GM19193 (cell line): ENCODE data around the gene RBFOX2.

ENCODE experiments used
- POLR2A ChIP-seq: IDR thresholded peaks from 4 replicates; pipeline ENCODE4 v1.6.1; 2011; ENCODE audit not compliant: insufficient read depth, insufficient read length; ENCODE audit errors: extremely low read depth

RBFOX2 gene

GRCh38 chr22:35799150-35799549, 229.5 kb downstream of the RBFOX2 start:
- no peak for TF ChIP-seq POLR2A

DNA sequence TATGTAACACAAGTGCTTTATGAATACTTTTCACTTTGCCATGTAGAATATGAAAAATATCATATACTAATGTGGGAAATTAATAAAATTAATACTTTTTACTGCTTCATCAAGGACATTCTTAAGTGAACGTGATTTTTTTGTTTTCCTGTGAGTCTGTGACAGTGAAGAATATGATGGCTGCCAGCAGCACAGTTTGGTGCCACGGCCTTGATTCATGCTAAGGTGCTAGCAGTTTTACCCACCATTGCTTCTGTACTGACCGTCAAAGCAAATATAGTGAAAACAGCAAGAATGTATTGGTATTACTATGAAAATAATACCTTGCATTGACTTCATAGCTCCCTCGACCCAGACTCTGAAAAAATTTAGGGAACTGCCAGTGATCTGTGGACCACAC, 231.2 kb downstream of the RBFOX2 start:
- no peak for TF ChIP-seq POLR2A

- no peak for TF ChIP-seq POLR2A
Observed at GRCh38 chr22:35795476-35795875, 233.1 kb downstream of the RBFOX2 start.

DNA sequence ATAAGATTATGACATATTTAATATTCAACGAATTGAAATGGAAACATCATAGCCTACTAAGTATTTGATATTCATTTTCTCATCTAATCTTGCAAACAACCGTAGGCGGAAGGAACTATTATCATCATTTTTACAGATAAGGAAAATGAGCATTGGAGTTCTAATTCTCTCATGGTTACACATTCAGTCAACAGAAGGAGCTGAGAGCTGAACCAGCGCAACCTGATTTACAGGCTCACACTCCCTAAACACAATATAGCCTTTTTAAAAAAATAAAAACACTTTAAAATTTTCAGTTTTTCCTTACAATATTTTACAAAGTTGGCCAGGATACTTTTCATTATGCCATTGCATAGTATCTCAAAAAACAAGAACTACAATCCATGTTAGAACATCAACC, 236.1 kb downstream of the RBFOX2 start:
- TF ChIP-seq POLR2A: no peak

- TF ChIP-seq POLR2A: no peak
Observed at GRCh38 chr22:35785181-35785923, 243.3 kb downstream of the RBFOX2 start.

- no peak for TF ChIP-seq POLR2A
Observed at GRCh38 chr22:35784633-35785032, 244.0 kb downstream of the RBFOX2 start.

- TF ChIP-seq POLR2A: no peak
Observed at GRCh38 chr22:35783943-35784614, 244.5 kb downstream of the RBFOX2 start.

DNA sequence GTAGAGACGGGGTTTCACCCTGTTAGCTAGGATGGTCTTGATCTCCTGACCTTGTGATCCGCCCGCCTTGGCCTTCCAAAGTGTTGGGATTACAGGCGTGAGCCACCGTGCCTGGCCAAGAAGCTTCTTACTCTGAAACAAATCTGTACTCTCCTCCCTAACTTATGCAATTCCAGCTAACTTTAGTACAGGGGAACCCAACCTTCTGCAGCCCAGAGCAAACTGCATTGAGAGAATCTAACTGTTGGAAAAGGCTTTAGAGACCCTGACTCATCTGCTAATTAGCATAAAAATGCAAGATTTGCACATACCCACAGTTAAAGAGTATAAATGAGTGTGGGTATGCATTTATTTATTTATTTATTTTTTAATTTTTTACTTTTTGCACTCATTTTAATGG, 246.1 kb downstream of the RBFOX2 start:
- no peak for TF ChIP-seq POLR2A

DNA sequence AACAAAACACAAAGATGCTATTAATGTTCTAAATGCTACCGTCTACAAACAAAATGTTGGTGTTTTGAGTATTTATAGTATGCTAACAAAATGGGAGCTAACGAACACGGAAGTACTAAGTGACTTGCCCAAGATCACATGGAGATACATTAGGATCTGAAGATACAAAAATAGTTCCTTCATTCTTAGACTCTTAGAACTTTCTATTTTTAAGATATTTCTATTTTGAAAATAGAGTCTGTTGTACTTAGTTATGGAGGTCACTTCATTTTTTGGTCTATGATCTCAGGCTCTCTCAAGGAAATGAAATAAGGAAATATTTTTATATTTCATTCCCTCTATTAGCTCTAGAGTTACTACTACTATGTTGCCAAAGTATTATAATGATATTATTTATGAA, 246.7 kb downstream of the RBFOX2 start:
- TF ChIP-seq POLR2A: no peak

- TF ChIP-seq POLR2A: no peak
Observed at GRCh38 chr22:35777335-35777975, 251.2 kb downstream of the RBFOX2 start.

DNA sequence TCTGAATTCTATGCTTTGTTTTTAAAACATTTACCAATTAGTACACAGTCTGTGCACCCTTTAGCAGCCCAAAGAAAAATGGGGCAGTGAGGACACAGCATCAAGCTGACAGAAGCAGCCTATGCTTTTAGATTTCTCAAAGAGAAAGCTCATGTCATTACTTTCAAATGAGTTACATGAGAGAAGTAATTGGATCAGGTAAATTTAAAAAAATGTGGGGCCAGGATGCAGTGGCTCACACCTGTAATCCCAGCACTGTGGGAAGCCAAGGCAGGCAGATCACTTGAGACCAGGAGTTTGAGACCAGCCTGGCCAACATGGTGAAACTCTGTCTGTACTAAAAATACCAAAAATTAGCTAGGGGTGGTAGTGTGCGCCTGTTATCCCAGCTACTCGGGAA, 253.3 kb downstream of the RBFOX2 start:
- no peak for TF ChIP-seq POLR2A

DNA sequence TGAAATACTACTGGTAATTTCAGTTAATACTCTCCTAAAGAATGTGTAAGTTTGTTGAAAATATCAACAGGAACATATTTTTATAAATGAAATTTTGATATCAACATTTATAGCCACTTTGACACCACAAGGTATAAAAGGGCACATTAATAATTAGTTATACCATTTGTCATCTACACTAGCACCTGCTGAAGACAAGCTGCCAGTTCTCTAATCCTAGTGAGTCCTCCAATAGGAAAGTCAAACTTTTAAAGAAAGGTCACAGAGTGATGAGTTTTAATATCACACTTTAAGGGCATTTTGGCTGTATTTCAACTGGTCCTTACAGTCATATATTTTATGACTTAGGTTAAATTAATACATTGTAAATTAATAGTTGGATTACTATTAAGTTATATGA, 258.6 kb downstream of the RBFOX2 start:
- TF ChIP-seq POLR2A: no peak

GRCh38 chr22:35766654-35767580, 261.7 kb downstream of the RBFOX2 start:
- TF ChIP-seq POLR2A: no peak

DNA sequence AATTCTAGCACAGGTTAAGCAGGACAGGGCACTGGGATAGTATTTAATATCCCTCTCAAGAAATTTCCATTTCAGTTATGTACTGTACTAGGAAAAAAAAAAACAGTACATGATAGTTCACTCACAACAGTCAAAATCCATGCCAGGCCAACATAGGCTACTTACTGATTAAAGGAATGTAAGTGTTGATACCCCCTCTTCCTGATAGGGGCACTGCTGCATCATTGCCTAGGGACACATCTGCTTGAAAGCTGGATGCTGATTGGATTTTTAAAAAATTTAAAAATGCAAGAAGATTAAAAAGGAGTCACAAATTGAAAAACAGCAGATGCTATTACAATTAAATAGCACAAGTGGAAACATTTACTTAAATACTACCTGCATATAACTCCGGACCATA, 267.6 kb downstream of the RBFOX2 start:
- no peak for TF ChIP-seq POLR2A

DNA sequence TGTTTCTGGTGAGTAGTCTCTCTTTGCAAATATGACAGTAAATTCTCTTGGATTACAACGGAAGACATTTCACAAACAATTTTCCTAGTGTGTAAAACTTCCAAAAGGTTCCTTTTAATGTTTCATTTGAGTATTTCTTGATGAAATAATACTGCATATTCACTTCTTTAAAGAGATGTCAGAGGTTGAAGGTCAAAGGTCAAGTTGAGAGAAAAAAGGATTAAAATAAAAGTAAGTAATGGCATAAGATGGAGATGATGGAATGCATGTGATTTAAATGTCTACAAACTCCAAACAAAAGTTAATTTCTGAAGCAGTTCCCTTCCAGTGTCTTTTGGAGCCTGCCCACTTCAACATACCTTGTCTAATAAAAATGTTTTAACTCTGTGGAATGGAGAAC, 270.2 kb downstream of the RBFOX2 start:
- TF ChIP-seq POLR2A: no peak
